HUDEP-2 (cell line): ENCODE results near the gene IGFLR1.
A peak's percentile ranks its signal among the peaks of the same experiment; 100 is the strongest.

Experiments used
- DNase-seq, 76 experiments: peaks; one replicate each; lab custom pipeline; 2025; ENCODE audit not compliant: unreplicated experiment in 76 of 76; lab: John Stamatoyannopoulos, UW

IGFLR1 gene

DNA sequence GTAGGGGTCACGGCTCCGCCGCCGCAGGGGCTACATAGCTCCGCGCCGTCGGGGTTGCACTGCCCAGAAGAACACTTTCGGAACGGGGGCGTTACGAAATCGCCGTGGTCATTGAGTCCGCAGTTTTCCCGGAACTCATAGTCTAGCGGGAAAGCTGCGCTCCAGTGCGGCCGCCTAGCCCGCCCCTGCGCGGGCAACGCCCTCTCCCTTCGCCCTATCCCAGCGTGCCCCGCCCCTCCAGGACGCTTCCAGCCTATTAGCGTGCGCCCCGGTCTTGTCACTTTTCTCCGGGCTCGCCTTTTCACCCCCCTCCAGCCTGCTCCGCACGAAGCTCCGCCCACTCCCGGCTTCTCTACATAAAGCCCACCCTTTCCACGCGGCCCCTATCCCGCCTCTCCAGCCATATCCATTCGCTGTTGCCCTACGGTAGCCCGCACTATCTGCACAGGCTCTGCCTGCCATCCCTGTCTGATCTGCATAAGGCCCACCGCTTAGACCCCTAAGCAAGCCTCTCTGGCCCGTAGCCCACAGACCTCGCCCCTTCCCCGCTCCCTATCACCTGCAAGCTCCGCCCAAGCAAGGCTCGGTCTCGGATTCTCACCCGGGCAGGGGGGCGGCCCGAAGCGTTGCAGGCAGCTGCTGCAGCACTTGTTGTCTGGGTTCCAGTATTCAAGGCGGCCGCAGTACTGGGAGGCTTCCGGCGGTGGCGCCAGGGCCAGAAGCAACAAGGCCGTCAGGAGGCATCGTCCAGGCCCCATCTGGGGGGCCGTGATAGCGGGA is 1.6 kb downstream of the IGFLR1 start:
- DNase-seq = peak; percentile 83 to 100 (median 98)

DNA sequence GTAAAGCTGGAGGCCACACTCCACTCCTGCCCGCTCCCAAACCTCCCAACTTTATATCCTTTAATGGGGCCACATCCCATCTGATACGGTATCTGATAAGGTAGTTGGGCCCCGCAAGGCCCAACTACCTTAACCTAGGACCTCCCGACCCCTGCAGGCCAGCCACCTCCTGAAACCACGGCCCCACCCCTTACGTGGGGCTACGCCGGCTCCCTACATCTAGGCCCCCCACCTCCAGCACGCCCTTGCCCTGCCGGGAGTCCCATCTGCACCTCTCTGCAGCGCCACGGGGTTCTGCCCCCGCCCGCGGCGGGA is 2.2 kb downstream of the IGFLR1 start:
- peak in 10 of 76 experiments; percentile 41 to 81 (median 60) for DNase-seq

DNA sequence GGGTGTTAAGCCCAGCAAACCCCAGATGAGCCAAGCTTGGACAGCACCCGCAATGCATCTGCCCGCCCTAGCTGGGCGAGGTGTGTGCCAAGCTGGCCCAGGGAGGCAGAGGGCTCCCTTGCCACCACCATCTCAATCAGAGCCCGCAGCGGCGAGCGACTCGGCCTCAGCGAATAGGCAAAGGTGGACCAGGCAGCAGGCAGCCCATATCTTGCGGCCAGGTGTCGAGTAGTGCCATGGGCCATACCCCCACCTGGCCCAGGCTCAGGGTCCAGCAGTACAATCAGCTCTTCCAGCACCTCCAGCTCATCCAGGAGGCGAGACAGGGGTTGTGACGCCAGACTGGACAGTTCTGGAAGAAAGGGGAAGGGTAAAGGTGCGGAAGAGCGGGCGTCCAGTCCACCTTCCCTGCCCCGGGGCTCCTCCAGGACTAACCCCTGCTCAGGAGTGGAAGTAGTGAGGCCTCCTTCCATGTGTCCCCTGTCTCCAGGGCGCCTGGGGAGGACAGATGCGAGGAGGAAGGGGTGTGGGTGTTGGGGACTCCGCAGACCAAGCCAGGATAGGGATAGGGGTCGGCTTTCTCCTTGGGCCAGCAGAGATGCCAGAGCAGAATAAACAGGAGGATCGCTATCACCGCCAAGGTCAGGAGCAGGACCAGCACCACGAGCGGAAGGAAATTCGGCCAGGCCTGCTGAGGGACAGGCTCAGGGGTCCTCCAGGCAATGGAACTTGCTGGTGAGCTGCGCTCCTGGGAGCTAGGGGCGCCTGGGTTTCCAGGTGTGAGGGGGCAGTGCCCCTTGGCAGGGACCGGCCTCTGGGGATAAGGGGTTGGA is 2.8 kb downstream of the IGFLR1 start:
- peak in 1 of 76 experiments; percentile 14 for DNase-seq

DNA sequence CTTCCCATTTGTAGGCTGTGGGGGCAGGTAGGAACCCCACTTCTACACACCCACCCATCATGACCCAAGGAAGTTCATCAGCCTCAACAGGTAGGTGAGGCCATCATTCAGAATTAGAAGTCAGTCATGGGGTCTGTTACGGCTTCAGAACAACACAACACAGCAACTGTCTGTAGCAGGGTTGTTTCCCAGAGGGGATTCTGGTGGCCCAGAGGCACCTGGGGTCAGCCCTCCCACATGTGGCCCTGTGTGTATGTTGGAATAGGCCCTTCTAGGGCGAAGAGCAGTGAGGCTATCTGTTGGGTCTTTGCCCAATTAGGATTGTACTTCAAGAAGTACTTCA is 3.4 kb downstream of the IGFLR1 start:
- no peak for DNase-seq

DNA sequence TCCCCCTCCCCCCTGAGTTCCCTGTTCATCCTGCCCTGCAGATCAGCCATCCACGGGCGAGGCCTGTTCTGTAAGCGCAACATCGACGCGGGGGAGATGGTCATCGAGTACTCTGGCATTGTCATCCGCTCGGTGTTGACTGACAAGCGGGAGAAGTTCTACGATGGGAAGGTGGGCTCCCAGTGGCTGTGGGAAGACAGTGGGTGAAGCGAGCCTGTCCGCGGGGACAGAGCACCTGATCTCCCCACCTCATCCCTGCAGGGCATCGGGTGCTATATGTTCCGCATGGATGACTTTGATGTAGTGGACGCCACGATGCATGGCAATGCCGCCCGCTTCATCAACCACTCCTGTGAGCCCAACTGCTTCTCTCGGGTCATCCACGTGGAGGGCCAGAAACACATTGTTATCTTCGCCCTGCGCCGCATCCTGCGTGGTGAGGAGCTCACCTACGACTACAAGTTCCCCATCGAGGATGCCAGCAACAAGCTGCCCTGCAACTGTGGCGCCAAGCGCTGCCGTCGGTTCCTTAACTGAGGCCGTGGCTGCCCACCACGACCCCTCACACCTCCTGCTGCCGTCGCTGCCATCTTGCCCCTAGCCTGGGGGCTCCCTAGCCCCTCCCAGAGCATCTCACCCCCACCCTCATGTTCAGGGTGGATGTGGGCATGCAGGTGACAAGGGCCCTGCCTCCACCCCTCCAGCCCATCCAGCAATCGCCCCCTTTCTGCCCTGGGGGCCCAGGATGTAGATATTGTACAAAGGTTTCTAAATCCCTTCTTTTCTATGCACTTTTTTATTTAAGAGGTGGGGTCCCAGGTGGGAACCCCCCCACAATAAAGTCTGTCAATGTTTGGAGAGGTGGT is 4.0 kb downstream of the IGFLR1 start:
- no peak for DNase-seq

DNA sequence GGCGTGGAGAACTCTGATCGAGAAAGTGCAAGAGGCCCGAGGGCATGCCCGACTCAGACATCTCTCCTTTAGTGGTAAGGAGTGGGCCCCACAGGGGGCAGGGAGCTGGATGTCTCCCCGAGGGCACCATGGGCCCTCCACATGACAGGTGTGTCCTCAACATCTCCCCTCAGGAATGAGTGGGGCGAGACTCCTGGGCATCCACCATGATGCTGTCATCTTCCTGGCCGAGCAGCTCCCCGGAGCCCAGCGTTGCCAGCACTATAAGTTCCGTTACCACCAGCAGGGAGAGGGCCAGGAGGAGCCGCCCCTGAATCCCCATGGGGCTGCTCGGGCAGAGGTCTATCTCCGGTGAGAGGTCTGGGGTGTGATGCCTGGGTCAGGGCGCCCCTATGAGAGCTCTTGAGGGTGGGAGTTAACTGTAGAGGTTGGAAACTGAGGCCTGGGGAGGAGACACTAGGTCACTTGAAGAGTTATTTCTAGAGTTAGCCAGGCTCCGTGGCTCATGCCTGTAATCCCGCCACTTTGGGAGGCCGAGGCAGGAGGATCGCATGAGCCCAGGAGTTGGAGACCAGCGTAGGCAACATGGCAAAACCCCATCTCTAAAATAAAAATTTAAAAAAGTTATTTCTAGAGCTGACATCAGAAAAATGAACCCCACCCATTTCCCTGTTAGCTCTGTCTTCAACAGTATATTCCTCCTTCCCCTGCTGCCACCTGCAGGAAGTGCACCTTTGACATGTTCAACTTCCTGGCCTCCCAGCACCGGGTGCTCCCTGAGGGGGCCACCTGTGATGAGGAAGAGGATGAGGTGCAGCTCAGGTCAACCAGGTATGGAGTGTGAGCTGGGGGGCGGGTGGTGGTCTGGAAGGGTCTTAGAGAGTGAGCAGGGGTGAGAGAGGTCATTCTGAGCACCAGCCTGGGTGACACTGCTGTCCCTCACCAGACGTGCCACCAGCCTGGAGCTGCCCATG is 5.1 kb downstream of the IGFLR1 start:
- DNase-seq = peak in 4 of 76 experiments; percentile 9 to 27 (median 15)

DNA sequence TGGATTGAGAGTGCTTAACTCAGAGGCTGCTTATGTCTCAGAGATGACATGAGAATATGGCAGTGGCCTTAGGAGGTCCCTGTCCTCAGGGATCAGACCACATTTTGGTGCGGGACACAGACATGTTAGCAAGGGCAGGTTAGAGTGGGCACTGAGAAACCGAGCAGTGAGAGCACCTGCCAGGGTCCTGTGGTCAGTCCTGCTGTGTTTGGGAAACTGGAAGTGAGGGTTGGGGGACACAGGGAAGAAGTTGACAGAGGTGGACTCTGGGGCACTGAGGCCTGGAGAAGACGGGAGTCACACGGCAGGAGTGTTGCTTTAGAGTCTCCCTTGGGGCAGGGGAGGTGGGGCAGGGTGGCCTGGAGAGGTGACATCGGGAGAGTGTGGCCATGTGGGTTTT is 7.4 kb downstream of the IGFLR1 start:
- DNase-seq = no peak

DNA sequence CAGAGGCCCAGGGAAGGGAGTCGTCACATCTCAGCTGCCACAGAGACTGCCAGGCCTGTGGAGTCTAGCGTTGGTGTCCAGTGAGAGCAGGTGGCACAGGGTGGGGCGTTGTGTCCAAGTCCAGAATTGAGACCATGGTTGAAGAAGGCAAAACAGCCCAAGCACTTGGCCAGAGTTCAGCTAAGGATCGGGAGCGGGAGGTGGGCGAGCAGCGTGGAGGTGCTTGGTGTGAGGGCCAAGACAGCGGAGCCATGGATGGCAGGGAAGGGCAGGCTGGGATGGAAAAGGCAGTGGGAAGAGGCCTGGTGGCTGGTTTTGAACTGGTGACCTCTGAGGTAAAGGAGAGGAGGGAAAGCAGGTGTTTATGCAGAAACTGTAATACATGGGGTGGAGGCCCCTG is 8.0 kb downstream of the IGFLR1 start:
- no peak for DNase-seq

DNA sequence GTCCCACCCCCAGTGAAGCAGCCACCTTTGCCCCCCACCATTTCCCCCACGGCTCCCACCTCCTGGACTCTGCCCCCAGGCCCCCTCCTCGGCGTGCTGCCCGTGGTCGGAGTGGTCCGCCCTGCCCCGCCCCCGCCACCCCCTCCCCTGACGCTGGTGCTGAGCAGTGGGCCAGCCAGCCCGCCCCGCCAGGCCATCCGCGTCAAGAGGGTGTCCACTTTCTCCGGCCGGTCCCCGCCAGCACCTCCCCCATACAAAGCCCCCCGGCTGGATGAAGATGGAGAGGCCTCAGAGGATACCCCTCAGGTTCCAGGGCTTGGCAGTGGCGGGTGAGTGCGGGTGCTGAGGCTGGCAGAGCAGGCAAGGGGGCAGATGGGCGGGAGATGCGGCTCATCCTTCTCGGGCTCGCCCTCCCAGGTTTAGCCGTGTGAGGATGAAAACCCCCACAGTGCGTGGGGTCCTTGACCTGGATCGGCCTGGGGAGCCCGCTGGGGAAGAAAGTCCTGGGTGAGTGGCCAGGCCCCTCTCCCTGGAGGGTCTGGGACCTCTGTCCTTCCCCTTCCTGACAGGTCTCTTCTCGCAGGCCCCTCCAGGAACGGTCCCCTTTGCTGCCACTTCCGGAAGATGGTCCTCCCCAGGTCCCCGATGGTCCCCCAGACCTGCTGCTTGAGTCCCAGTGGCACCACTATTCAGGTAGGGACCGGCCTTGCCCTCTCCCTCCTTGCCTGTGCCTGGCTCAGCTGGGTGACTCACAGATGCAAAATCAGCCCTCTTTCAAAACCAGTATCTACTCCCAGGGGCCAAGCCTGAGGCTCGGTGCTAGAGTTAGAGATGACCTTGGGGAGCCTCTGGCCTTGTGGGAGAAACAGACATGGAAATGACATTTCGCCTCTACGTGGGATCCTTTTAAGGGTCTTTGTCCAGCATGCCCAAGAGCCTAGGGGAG is 8.8 kb downstream of the IGFLR1 start:
- DNase-seq = no peak

DNA sequence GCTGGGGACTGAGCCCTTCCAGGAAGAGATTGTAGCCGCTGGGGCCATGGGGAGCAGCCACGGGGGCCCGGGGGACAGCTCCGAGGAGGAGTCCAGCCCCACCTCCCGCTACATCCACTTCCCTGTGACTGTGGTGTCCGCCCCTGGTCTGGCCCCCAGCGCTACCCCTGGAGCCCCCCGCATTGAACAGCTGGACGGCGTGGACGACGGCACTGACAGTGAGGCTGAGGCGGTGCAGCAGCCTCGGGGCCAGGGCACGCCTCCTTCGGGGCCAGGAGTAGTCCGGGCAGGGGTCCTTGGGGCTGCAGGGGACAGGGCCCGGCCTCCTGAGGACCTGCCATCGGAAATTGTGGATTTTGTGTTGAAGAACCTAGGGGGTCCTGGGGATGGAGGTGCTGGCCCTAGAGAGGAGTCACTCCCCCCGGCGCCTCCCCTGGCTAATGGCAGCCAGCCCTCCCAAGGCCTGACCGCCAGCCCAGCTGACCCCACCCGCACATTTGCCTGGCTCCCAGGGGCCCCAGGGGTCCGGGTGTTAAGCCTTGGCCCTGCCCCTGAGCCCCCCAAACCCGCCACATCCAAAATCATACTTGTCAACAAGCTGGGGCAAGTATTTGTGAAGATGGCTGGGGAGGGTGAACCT is 9.6 kb downstream of the IGFLR1 start:
- DNase-seq = no peak

DNA sequence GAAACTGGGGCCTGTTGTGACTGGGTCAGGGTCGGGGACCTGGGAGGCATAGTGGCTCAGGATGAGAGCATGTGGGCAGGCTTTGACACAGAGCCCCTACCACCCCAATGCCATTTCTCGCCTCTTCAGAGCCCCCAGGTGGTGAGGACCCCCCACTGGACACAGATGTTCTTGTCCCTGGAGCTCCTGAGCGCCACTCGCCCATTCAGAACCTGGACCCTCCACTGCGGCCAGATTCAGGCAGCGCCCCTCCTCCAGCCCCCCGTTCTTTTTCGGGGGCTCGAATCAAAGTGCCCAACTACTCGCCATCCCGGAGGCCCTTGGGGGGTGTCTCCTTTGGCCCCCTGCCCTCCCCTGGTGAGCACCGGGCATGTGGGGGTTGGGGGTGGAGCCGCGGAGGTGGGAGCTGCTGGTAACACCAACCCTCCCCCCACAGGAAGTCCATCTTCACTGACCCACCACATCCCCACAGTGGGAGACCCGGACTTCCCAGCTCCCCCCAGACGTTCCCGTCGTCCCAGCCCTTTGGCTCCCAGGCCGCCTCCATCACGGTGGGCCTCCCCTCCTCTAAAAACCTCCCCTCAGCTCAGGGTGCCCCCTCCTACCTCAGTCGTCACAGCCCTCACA is 10.4 kb downstream of the IGFLR1 start:
- no peak for DNase-seq

DNA sequence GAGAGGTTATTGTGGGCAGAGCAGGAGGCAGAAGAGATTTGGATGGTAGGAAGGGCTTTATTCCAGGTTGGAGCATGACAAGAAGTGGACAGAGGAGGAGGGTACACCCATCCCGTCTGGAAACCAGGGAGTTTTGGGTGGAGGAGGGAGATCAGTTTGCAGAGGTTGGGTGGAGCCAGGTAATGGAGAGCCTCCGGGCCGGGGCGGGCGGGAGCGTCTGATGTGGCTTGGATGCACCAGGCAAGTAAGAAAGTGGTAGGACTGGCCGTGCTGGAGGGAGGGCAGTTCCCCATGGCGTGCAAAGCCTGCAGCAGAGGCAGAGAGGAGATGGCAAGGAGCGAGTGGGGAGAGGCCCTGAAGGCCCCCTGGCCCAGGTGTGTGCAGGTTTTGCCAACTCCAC is 10.9 kb downstream of the IGFLR1 start:
- no peak for DNase-seq

DNA sequence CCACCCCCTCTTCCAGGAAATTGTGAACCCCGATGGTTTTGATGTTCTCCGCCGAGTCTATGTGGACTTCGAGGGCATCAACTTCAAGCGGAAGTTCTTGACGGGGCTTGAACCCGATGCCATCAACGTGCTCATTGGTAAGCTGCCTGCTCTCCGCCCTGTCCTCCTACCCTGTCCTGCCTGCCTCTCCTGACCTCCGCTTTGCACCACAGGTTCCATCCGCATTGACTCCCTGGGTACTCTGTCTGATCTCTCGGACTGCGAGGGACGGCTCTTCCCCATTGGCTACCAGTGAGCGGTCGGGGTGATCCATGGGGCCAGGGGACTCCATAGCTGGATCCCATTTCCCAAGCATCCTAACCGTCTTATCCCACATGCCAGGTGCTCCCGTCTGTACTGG is 11.9 kb downstream of the IGFLR1 start:
- no peak for DNase-seq

DNA sequence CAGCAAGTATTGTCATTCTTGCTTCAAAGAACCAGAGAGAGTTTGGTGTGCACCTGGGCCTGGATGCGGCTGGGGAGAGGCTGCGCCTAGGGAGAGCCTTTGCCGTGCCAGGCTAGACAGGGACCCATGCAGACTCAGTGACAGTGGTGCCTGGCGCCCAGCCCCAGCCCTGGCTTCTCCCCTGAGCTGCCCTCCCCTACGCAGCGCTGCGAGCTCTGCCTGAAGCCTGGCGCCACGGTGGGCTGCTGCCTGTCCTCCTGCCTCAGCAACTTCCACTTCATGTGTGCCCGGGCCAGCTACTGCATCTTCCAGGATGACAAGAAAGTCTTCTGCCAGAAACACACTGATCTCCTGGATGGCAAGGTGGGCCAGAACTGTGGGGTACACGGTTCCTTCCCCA is 12.5 kb downstream of the IGFLR1 start:
- DNase-seq = no peak

DNA sequence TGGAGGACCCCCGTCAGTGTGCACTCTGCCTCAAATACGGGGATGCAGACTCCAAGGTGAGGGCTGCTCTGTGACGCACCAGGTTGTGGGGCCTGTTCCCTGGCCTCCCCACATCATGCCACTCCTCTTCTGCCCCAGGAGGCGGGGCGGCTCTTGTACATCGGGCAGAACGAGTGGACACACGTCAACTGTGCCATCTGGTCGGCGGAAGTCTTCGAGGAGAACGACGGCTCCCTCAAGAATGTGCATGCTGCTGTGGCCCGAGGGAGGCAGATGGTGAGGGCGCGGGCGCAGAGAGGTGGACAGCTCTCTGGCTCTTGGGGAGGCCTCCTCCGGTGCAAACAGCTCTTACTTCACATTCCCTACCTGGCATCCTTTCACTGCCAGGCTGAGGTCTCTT is 13.2 kb downstream of the IGFLR1 start:
- DNase-seq = no peak

DNA sequence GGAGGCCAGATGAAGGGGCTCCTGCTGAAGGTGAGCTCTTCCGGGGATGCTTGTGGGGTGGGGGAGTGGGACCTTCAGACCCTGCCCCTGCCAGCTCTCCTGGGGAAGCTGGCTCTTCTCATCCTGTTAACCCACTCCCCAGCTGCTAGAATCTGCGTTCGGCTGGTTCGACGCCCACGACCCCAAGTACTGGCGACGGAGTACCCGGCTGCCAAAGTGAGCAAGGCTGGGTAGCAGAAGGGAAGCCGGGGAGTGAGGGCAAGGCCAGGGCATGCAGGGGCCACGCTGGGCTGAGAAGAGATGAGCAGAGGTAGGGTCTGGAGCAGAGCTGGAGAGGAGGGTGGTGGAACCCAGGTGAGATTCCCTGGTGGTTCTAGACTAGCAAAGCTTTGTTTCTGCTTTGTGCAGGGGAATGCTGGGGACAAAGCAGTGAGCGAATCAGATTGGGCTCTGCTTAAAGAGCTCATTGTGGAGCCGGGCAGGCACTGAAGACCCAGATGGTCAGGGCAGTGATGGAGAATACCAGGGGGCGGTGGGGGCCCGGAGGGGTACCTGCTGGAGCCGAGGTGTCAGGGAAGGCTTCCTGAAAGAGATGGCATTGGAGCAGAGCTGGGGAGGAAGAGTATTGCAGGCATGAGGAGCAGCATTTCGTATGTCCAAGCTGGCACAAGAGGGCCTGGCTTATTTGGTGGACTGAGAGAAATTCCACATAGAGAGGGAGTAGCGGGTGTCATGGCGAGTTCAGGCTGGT is 14.1 kb downstream of the IGFLR1 start:
- no peak for DNase-seq
